Lower leg skin (tissue), 4 donors: ENCODE results near the gene RASL11B. TPM values are rescaled to one million over a fixed set of nuclear protein-coding genes. Genes with fewer than 3 reads are reported as not detected.

ENCODE experiments used
- DNase-seq, 2 donors: peaks; one replicate each; pipeline ENCODE4 v3.0.0-alpha.2; 2019; ENCODE audit warnings: low spot score in 2 of 2
- H3K4me3 ChIP-seq: fragments of 200-600 bp; sonication (generic); 2 replicates; pipeline ENCODE4 v1.5.1; 2017; ENCODE audit warnings: mild to moderate bottlenecking, low read depth; ENCODE audit not compliant: poor library complexity, severe bottlenecking
- POLR2A ChIP-seq, 2 donors: fragments of 450-650 bp; IDR thresholded peaks; one replicate each; pipeline ENCODE4 v1.6.1; 2016 to 2017; ENCODE audit warnings: antibody characterized with exemption in 2 of 2, mild to moderate bottlenecking in 1 of 2, moderate library complexity in 1 of 2
- WGBS, 2 donors: methylation state at CpG; one replicate each; pipeline ENCODE4 v1.1.5; 2018; 5-methylcytosine and 5-hydroxymethylcytosine counted together
- intact Hi-C: fragments of 100-400 bp; cut with DNase I; formaldehyde crosslinking; loops from one replicate; pipeline ENCODE4 v1.15.0; 2023; ENCODE audit warnings: low total_unique reads
- total RNA-seq, 4 donors: library from RNA; depleted of rRNA; stranded (reverse); fragments of >200 nt; gene quantifications; one replicate each; pipeline ENCODE4 v1.1.0, GENCODE V29; 2016
- TF ChIP-seq, protein P1 (sequence below), 3 donors: fragments of 450-650 bp; IDR thresholded peaks; one replicate each; pipeline ENCODE4 v1.5.1; 2016; ENCODE audit warnings: antibody characterized with exemption in 3 of 3, mild to moderate bottlenecking in 3 of 3, moderate library complexity in 2 of 3

Gene RASL11B
- total RNA-seq, 4 donors from 2014 or later: 0.80 to 4.0 (median 2.3) TPM

DNA sequence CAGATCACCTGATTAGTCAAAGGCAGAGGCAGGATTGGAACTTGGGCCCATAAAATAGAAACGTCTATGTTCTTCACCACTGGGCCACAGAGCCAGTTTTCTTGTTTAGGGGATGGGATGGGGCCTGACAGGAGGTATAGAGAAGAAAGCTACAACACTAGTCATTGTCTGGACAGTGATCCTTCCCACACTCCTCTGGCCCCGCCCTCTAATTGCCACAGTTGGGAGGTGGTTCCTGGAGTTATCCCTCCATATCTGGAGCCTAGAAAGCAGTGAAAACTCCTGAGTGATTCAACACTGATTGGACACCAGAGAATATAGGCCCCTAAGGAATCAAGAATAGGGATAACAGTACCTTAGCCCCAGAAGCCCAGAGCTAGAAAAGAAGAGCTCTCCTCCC is 22.9 kb downstream of the RASL11B start:
- intact Hi-C loops: no loop called here
- TF ChIP-seq POLR2A (IDR thresholded peaks at IDR 0.05): no peak
- TF ChIP-seq, protein P1, sequence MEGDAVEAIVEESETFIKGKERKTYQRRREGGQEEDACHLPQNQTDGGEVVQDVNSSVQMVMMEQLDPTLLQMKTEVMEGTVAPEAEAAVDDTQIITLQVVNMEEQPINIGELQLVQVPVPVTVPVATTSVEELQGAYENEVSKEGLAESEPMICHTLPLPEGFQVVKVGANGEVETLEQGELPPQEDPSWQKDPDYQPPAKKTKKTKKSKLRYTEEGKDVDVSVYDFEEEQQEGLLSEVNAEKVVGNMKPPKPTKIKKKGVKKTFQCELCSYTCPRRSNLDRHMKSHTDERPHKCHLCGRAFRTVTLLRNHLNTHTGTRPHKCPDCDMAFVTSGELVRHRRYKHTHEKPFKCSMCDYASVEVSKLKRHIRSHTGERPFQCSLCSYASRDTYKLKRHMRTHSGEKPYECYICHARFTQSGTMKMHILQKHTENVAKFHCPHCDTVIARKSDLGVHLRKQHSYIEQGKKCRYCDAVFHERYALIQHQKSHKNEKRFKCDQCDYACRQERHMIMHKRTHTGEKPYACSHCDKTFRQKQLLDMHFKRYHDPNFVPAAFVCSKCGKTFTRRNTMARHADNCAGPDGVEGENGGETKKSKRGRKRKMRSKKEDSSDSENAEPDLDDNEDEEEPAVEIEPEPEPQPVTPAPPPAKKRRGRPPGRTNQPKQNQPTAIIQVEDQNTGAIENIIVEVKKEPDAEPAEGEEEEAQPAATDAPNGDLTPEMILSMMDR (IDR thresholded peaks at IDR 0.05): no peak
- DNase-seq: no peak
- H3K4me3 ChIP-seq: no peak overlapping the region
- 93% methylated on average over 2 of the region's 2 CpGs for WGBS, 2 donors

DNA sequence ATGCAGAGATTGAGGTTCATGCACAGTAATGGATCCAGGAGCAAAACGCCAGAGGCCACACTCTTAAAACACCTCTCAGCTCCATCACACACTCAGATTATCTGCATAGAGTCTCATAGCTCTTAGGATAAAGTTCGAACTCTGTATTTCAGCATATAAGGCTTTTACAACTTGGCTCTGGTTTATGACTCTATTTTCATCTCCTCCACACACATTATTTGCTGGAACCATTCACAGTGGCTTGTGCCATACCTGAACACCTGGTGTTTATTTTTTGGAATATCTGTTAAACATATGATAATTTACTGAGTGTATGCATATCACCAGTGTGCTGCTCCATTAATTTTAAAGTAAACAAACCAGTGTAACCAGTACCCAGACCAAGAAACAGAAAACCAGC is 27.2 kb downstream of the RASL11B start:
- TF ChIP-seq, protein P1 (IDR thresholded peaks at IDR 0.05): no peak
- no peak for TF ChIP-seq POLR2A (IDR thresholded peaks at IDR 0.05)
- intact Hi-C loops: no loop called here
- WGBS, 2 donors: 75 to 76% methylated on average over 2 of the region's 2 CpGs
- no peak overlapping the region for H3K4me3 ChIP-seq
- no peak for DNase-seq

DNA sequence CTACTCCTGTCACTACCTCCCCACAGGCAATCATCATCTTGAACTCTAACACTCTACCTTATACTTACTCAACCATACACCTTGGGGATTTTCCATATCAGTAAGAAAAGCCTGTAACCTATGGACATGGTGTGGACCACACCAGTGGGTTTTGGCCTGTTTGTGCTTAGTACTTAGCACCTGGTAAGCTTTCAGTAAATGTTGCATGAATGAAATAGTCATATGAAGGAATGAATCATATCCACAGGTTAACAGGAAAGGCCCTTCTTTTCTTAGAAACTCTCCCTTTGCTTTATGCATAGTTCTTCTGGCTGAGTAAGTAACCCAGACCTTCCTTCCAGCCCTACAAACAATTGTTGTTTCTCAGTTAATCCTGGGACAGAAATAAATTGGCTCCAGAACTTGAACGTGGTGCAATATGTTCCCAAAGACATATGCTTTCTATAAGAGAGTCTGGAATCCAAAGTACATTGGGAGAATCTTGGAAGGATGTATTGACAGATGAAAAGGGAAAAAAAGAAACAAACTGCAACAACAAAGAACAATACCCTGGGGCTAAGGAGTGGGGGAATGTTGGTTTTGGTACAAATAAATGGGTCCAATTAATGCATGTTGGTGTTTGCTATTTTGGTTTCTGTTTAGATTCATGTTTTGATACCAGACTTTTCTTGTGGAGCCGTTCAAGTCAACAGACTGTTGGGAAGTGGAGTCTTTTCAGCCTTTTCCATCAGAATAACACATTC is 27.8 kb downstream of the RASL11B start:
- H3K4me3 ChIP-seq: no peak overlapping the region
- TF ChIP-seq, protein P1 (IDR thresholded peaks at IDR 0.05): no peak
- no peak for TF ChIP-seq POLR2A (IDR thresholded peaks at IDR 0.05)
- intact Hi-C loops: no loop called here
- no peak for DNase-seq
- 27 to 31% methylated on average over 2 of the region's 2 CpGs for WGBS, 2 donors

DNA sequence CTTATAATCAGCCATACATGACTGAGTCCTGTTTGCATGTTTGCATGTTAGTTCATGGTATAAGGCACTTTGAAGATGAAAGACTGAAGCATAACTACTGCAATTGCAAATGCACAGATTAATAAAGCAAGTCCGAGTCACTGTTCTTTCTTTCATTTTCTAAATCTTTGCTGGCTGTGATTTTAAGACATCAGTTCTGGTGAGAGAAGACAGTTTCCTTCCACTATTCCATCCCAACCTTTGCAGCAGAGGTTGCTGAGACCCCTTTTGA is 28.3 kb downstream of the RASL11B start:
- intact Hi-C loops: no loop called here
- DNase-seq: no peak
- WGBS, 2 donors: 60 to 74% methylated on average over 1 of the region's 1 CpG
- TF ChIP-seq, protein P1 (IDR thresholded peaks at IDR 0.05): no peak
- no peak for TF ChIP-seq POLR2A (IDR thresholded peaks at IDR 0.05)
- H3K4me3 ChIP-seq: no peak overlapping the region

DNA sequence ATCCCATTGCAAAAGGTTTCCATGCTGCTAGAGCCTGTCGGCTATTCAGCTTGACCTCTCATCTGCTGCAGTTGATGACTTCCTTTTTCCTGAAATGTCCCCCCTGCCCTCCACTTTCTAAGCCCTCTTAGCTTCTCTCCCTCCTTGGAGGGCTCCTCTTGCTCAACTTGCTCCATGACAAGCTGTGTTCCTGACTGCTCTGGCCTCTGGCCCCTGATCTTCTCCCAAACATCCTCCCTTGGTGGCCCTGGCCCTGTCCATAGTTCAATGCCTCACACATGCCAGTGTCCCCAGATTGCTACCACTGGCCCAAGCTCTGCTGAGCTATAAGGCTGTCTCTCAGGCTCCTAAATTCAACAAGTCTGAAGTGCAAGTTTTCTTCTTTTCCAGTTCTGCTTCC is 29.6 kb downstream of the RASL11B start:
- intact Hi-C loops: no loop called here
- DNase-seq: no peak
- TF ChIP-seq POLR2A (IDR thresholded peaks at IDR 0.05): no peak
- TF ChIP-seq, protein P1 (IDR thresholded peaks at IDR 0.05): no peak
- WGBS, 2 donors: 79 to 81% methylated on average over 1 of the region's 1 CpG
- H3K4me3 ChIP-seq: no peak overlapping the region

DNA sequence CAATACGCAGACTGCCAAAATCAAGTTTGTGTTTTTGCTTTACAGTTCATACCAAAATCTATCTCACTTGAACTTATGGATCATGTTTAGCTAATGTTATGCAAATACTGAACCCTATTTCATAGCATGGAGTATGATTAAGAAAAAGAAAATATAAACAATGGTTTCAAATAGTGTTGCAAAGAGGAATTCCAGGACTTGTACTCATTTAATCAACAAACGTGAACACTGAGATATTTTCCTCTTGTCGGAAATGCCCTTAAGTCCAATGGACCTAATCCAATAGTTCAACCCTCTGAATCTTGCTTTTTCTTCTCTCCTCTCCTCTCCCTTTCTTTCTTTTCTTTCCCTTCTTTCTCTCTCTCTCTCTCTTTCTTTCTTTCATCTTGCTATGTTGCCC is 30.8 kb downstream of the RASL11B start:
- DNase-seq: no peak
- no peak overlapping the region for H3K4me3 ChIP-seq
- WGBS, 2 donors: 77 to 85% methylated on average over 3 of the region's 3 CpGs
- intact Hi-C loops: no loop called here
- TF ChIP-seq, protein P1 (IDR thresholded peaks at IDR 0.05): no peak
- TF ChIP-seq POLR2A (IDR thresholded peaks at IDR 0.05): no peak
